Suprapubic skin (tissue), 4 donors: ENCODE results near the gene TSHZ2. TPM values are rescaled to one million over a fixed set of nuclear protein-coding genes. Genes with fewer than 3 reads are reported as not detected.

Experiments
- DNase-seq, 2 donors: peaks; one replicate each; pipeline ENCODE4 v3.0.0-alpha.2; 2019; ENCODE audit warnings: low spot score in 2 of 2
- H3K27ac ChIP-seq: fragments of 200-600 bp; sonication (generic); one replicate; pipeline ENCODE4 v1.5.1; 2019
- H3K27me3 ChIP-seq: fragments of 200-600 bp; sonication (generic); one replicate; pipeline ENCODE4 v1.5.1; 2019
- H3K36me3 ChIP-seq: fragments of 200-600 bp; sonication (generic); one replicate; pipeline ENCODE4 v1.5.1; 2019
- H3K4me1 ChIP-seq: fragments of 200-600 bp; sonication (generic); one replicate; pipeline ENCODE4 v1.5.1; 2019
- H3K4me3 ChIP-seq: fragments of 200-600 bp; sonication (generic); one replicate; pipeline ENCODE4 v1.5.1; 2019; ENCODE audit warnings: mild to moderate bottlenecking
- H3K9me3 ChIP-seq: fragments of 200-600 bp; sonication (generic); one replicate; pipeline ENCODE4 v1.5.1; 2019
- EP300 ChIP-seq: sonication (generic); formaldehyde crosslinking; IDR thresholded peaks from one replicate; pipeline ENCODE4 v1.6.1; 2017; ENCODE audit warnings: antibody characterized with exemption
- POLR2A ChIP-seq, 2 donors: fragments of 450-650 bp; IDR thresholded peaks; one replicate each; pipeline ENCODE4 v1.6.1; 2017; ENCODE audit warnings: antibody characterized with exemption in 2 of 2, mild to moderate bottlenecking in 2 of 2, moderate library complexity in 2 of 2
- POLR2AphosphoS5 ChIP-seq, 3 donors: sonication (generic); formaldehyde crosslinking; IDR thresholded peaks; one replicate each; pipeline ENCODE4 v1.6.1; 2017; ENCODE audit warnings: antibody characterized with exemption in 3 of 3
- WGBS: methylation state at CpG from one replicate; pipeline ENCODE4 v1.1.5; 2018; 5-methylcytosine and 5-hydroxymethylcytosine counted together
- total RNA-seq, 4 donors: library from RNA; depleted of rRNA; stranded (reverse); fragments of >200 nt; gene quantifications; one replicate each; pipeline ENCODE4 v1.1.0, GENCODE V29; 2016
- TF ChIP-seq, protein P1 (sequence below), 2 donors: fragments of 200-600 bp in 1 of 2; fragments of 450-650 bp in 1 of 2; sonication (generic) in 1 of 2; IDR thresholded peaks; one replicate each; pipeline ENCODE4 v1.5.1; 2016 to 2019; ENCODE audit warnings: antibody characterized with exemption in 2 of 2, mild to moderate bottlenecking in 1 of 2, moderate library complexity in 1 of 2

The TSHZ2 gene
- total RNA-seq, 4 donors from 2014 or later, result 10.2 to 24.7 (median 19.2) TPM

DNA sequence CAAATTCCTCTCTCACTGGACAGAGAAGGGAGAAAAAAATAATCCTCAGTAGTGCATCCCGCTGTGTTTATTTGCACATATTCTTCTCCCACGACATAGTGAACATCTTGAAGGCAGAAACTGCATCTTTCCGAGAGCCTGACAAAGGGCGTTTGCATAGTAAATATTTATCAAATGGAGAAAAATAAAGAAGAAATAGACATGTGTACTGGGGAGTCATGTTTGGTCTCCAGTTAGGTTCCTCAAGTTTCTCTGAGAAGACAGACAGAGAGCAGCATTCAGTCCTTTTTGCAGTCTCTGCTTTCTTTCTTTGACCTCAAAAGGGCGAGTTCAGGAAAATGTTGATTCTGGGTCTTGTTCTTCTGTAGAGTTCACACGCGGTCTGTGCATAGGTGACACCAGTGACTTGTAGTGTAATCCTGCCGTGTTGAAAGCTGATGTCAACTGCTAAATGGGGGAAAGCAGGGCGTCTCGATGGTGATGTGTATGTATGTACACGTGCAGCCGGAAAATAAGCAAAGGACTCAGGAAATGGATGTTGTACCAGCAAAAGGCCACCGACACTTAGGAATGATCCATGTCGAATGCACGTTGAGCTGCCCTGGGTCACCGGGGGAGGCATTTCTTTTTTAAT lies 335.9 kb downstream of the TSHZ2 start:
- peaks cover 7% of the 10 kb centered on the region for H3K4me1 ChIP-seq
- no peaks in the 10 kb centered on the region for H3K27me3 ChIP-seq
- H3K9me3 ChIP-seq, result no peaks in the 10 kb centered on the region
- TF ChIP-seq POLR2AphosphoS5 (IDR thresholded peaks at IDR 0.05), result no peak
- no peak for TF ChIP-seq EP300
- TF ChIP-seq POLR2A (IDR thresholded peaks at IDR 0.05), result no peak
- TF ChIP-seq, protein P1, sequence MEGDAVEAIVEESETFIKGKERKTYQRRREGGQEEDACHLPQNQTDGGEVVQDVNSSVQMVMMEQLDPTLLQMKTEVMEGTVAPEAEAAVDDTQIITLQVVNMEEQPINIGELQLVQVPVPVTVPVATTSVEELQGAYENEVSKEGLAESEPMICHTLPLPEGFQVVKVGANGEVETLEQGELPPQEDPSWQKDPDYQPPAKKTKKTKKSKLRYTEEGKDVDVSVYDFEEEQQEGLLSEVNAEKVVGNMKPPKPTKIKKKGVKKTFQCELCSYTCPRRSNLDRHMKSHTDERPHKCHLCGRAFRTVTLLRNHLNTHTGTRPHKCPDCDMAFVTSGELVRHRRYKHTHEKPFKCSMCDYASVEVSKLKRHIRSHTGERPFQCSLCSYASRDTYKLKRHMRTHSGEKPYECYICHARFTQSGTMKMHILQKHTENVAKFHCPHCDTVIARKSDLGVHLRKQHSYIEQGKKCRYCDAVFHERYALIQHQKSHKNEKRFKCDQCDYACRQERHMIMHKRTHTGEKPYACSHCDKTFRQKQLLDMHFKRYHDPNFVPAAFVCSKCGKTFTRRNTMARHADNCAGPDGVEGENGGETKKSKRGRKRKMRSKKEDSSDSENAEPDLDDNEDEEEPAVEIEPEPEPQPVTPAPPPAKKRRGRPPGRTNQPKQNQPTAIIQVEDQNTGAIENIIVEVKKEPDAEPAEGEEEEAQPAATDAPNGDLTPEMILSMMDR (IDR thresholded peaks at IDR 0.05), result no peak
- 85% methylated on average over 16 of the region's 16 CpGs for WGBS
- DNase-seq, result no peak
- no peaks in the 10 kb centered on the region for H3K36me3 ChIP-seq
- no peak overlapping the region for H3K4me3 ChIP-seq
- H3K27ac ChIP-seq, result no peak overlapping the region

DNA sequence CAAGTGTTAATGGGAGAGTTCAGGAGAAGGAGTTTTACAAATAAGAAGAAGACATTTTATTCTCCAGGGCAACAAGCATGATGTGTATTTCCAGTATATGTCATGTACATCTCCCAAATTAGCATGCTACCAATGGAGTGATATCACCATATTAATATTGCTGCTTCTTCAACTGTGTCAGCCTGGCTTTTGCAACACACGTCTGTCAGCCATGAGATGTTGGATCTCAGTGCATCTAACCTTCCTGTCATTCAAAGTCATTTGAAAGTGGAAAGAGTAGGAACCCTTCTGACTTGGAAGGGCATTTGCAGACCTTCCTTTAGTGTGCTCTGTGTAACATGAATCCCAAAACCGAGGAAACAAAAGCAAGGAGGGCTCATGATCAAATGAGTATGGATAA lies 337.4 kb downstream of the TSHZ2 start:
- no peaks in the 10 kb centered on the region for H3K27me3 ChIP-seq
- H3K9me3 ChIP-seq, result no peaks in the 10 kb centered on the region
- H3K4me1 ChIP-seq, result peaks cover 7% of the 10 kb centered on the region
- H3K27ac ChIP-seq, result no peak overlapping the region
- WGBS, result 86% methylated on average over 2 of the region's 2 CpGs
- no peaks in the 10 kb centered on the region for H3K36me3 ChIP-seq
- no peak for DNase-seq
- TF ChIP-seq POLR2A (IDR thresholded peaks at IDR 0.05), result no peak
- TF ChIP-seq, protein P1 (IDR thresholded peaks at IDR 0.05), result no peak
- no peak for TF ChIP-seq EP300
- TF ChIP-seq POLR2AphosphoS5 (IDR thresholded peaks at IDR 0.05), result no peak
- no peak overlapping the region for H3K4me3 ChIP-seq

DNA sequence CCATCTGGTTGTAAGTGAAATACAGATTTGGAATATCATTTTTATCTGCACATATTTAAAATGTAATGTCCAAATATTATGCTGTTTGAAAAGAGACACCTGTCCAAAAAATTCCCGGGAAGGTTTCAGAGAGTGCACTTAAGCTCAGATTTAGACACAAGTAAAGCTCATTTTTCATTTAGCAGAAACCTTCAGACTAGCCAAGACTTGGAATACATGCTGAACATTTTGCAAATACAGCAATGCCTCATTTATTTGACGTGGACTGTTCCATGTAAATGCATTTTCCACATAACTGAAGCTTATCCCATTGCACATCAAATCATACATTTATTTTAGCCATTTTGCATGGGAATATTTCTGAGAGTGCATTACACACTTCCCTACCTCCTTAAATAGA lies 340.8 kb downstream of the TSHZ2 start:
- 67% methylated on average over 2 of the region's 2 CpGs for WGBS
- no peaks in the 10 kb centered on the region for H3K9me3 ChIP-seq
- TF ChIP-seq POLR2A (IDR thresholded peaks at IDR 0.05) (no peak), POLR2AphosphoS5 (IDR thresholded peaks at IDR 0.05) (no peak), EP300 (no peak)
- TF ChIP-seq, protein P1 (IDR thresholded peaks at IDR 0.05), result no peak

DNA sequence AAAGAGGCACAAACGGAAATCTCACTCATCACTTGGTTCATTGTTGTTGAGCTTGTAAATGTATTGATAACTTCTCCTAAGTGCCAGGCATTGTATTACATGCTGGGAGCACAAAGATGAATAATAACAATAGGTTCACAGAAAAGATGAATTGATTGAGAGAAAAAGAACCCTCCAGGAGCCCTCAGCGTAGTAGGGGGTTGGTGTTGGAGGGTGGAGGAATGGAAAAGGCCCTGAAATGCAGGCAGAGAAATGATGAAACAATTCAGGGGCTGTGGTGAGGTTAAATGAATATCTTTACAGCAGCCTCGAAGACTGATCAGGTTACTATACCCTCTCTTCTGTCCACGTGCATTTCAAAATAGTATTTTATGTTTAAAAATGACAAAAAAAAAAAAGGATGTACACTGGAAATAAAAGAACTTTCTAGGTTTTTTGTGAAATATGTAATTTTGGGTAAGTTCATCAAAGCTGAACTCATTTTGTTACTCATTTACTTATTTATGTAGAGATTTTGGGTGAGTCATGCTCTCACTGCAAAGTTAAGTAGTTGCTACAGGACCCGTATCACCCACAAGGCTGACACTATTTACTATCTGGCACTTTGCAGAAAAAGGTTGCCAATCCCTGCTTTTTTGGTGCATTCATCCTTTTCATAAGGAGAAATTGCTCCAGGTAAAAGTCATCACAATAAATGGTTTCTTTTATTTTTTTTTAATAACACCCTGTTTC lies 344.2 kb downstream of the TSHZ2 start:
- TF ChIP-seq, protein P1 (IDR thresholded peaks at IDR 0.05), result no peak
- TF ChIP-seq POLR2AphosphoS5 (IDR thresholded peaks at IDR 0.05) (no peak), EP300 (no peak), POLR2A (IDR thresholded peaks at IDR 0.05) (no peak)
- 80% methylated on average over 5 of the region's 5 CpGs for WGBS
- no peak for DNase-seq
- Histone ChIP-seq H3K9me3 (no peaks in the 10 kb centered on the region), H3K27ac (no peak overlapping the region), H3K36me3 (no peaks in the 10 kb centered on the region), H3K4me1 (no peaks in the 10 kb centered on the region), H3K4me3 (no peak overlapping the region), H3K27me3 (no peaks in the 10 kb centered on the region)

More for the DNA sequence above, 340.8 kb downstream of the TSHZ2 start:
- no peaks in the 10 kb centered on the region for H3K36me3 ChIP-seq
- DNase-seq, result no peak
- no peak overlapping the region for H3K27ac ChIP-seq
- H3K4me3 ChIP-seq, result no peak overlapping the region
- H3K4me1 ChIP-seq, result no peaks in the 10 kb centered on the region
- no peaks in the 10 kb centered on the region for H3K27me3 ChIP-seq

DNA sequence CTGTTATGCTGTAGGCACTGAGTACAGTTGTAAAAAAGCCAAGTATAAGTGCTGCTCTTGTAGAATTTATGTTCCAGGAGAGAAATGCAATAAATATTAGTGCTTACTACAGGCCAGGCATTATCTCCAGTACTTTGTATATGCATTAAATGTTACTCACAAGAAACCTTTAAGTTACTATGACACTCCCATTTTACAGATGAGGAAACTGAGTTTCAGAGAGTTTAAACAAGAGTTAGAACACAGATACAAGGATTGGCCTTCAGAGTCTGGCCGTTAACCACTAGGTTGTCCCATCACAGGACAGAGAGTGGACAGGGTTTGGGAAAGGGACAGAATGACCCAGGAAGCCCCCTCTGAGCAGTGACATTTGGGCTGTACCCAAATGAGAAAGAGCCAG lies 347.0 kb downstream of the TSHZ2 start:
- H3K27ac ChIP-seq, result no peak overlapping the region
- no peaks in the 10 kb centered on the region for H3K36me3 ChIP-seq
- no peaks in the 10 kb centered on the region for H3K9me3 ChIP-seq
- H3K4me3 ChIP-seq, result no peak overlapping the region
- no peak for TF ChIP-seq POLR2AphosphoS5 (IDR thresholded peaks at IDR 0.05)
- TF ChIP-seq EP300, result no peak
- no peak for TF ChIP-seq POLR2A (IDR thresholded peaks at IDR 0.05)
- TF ChIP-seq, protein P1 (IDR thresholded peaks at IDR 0.05), result no peak
- 93% methylated on average over 1 of the region's 1 CpG for WGBS
- no peaks in the 10 kb centered on the region for H3K27me3 ChIP-seq
- no peaks in the 10 kb centered on the region for H3K4me1 ChIP-seq
- DNase-seq, result no peak
